Stimulated activated CD4-positive, alpha-beta T cell treated with anti-CD3 and anti-CD28 coated beads, Interleukin-2, amount 100 ng/mL, for 48 hours (primary cell): Measurements from ENCODE around the gene PCDHA12.
"Not testable (repeated sequence)": the region's sequence is repeated elsewhere in the genome, so short reads cannot be mapped to it uniquely, and the experiment has no call there.

Experiments used
- DNase-seq, 2 donors: peaks; one replicate each; pipeline ENCODE4 v3.0.0-alpha.2; 2020

Gene PCDHA12

DNA sequence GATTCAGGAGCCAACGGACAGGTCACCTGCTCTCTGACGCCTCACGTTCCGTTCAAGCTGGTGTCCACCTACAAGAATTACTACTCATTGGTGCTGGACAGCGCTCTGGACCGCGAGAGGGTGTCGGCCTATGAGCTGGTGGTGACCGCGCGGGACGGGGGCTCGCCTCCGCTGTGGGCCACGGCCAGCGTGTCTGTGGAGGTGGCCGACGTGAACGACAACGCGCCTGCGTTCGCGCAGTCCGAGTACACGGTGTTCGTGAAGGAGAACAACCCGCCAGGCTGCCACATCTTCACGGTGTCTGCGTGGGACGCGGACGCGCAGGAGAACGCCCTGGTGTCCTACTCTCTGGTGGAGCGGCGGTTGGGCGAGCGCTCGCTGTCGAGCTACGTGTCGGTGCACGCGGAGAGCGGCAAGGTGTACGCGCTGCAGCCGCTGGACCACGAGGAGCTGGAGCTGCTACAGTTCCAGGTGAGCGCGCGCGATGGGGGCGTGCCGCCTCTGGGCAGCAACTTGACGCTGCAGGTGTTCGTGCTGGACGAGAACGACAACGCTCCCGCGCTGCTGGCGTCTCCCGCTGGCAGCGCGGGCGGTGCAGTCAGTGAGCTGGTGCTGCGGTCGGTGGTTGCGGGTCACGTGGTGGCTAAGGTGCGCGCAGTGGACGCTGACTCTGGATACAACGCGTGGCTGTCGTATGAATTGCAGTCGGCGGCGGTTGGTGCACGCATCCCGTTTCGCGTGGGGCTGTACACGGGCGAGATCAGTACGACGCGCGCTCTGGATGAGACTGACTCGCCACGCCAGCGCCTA is 17.7 kb upstream of the PCDHA12 start:
- no peak for DNase-seq

DNA sequence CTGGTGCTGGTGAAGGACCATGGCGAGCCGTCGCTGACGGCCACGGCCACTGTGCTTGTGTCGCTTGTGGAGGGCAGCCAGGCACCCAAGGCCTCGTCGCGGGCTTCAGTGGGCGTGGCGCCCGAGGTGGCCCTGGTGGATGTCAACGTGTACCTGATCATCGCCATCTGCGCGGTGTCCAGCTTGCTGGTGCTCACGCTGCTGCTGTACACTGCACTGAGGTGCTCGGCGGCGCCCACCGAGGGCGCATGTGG is 17.2 kb upstream of the PCDHA12 start:
- no peak for DNase-seq

DNA sequence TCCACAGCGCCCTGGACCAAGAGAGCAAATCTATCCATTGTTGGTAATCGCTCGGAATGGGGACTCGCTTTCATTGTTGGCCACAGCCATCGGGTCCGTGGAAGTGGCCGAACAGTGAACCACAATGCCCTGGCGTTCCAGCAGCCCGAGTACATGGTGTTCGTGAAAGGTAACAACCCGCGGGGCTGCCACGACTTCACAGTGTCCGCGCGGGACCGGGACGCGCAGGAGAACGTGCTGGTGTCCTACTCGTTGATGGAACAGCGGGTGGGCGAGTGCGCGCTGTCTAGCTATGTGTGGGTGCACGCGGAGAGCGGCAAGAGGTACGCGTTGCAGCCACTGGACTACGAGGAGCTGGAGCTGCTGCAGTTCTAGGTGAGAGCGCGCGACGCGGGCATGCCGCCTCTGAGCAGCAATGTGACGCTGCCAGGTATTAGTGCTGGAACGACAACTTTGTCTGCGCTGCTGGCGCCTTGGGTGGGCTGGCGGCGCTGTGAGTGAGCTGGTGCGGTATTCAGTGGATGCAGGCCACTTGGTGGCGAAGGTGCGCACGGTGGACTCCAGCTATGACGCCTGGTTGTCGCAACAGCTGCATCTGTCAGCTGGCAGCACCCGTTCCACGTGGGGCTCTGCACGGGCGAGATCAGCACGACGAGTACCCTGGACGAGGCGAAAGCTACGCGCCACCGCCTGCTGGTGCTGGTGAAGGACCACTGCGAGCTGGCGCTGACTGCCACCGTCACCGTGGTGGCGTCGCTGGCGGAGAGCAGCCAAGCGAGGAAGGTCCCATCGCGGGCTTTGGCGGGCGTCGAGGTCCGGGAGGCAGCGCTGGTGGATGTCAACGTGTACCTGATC is 12.4 kb upstream of the PCDHA12 start:
- DNase-seq = no peak

DNA sequence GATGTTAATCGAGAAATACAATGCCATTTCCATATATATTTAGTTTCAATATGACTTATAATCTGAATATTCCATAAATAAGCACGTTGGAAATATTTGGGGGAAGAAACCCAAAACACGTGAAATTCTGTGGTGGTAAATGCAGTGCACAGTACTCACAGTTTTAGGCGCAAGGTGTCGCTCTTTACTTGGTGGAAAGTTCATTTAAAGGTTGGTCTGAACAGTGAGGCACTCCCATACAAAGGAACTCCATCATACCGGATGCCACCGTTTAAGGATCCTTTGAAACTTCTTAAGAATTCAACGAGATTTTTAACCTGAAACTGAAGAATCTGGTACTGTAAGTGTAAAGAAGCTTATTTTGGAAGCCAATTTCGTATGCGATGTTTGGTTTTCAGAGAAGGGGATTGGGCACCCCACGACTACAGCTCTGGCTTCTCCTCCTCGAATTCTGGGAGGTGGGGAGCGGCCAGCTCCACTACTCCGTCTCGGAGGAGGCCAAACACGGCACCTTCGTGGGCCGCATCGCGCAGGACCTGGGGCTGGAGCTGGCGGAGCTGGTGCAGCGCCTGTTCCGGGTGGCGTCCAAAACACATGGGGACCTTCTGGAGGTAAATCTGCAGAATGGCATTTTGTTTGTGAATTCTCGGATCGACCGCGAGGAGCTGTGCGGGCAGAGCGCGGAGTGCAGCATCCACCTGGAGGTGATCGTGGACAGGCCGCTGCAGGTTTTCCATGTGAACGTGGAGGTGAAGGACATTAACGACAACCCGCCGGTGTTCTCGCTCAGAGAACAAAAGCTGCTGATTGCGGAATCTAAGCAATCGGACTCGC is 6.2 kb upstream of the PCDHA12 start, which contains the start of gene PCDHA11:
TSS of gene PCDHA11 (plus strand) at position 237 of the 834 bp plus-strand sequence. CDS start at position 384, 147 bp downstream.
- no peak for DNase-seq

DNA sequence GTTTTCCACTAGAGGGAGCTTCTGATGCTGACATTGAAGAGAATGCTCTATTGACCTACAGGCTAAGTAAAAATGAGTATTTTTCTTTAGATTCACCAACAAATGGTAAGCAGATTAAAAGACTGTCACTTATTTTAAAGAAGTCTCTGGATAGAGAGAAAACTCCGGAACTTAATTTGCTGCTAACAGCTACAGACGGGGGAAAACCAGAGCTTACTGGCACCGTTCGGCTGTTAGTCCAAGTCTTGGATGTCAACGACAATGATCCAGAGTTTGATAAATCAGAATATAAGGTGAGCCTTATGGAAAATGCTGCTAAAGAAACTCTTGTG is 5.6 kb upstream of the PCDHA12 start:
- no peak for DNase-seq

DNA sequence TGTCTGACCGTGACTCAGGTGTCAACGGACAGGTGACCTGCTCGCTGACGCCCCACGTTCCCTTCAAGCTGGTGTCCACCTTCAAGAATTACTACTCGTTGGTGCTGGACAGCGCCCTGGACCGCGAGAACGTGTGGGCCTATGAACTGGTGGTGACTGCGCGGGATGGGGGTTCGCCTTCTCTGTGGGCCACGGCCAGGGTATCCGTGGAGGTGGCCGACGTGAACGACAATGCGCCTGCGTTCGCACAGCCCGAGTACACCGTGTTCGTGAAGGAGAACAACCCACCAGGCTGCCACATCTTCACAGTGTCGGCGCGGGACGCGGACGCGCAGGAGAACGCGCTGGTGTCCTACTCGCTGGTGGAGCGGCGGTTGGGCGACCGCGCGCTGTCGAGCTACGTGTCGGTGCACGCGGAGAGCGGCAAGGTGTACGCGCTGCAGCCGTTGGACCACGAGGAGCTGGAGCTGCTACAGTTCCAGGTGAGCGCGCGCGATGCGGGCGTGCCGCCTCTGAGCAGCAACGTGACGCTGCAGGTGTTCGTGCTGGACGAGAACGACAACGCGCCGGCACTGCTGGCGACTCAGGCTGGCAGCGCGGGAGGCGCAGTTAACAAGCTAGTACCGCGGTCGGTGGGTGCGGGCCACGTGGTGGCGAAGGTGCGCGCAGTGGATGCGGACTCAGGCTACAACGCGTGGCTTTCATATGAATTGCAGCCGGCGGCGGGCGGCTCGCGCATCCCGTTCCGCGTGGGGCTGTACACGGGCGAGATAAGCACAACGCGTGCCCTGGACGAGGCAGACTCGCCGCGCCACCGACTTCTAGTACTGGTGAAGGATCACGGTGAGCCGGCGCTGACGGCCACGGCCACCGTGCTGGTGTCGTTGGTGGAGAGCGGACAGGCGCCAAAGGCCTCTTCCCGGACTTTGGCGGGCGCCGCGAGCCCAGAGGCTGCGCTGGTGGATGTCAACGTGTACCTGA is 4.6 kb upstream of the PCDHA12 start:
- no peak for DNase-seq

DNA sequence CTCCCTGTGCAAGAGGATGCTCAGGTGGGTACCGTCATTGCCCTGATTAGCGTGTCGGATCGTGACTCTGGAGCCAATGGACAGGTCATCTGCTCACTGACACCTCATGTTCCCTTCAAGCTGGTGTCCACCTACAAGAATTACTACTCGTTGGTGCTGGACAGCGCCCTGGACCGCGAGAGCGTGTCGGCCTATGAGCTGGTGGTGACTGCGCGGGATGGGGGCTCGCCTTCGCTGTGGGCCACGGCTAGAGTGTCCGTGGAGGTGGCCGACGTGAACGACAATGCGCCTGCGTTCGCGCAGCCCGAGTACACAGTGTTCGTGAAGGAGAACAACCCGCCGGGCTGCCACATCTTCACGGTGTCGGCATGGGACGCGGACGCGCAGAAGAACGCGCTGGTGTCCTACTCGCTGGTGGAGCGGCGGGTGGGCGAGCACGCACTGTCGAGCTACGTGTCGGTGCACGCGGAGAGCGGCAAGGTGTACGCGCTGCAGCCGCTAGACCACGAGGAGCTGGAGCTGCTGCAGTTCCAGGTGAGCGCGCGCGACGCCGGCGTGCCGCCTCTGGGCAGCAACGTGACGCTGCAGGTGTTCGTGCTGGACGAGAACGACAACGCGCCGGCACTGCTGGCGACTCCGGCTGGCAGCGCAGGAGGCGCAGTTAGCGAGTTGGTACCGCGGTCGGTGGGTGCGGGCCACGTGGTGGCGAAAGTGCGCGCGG is 1.6 kb downstream of the PCDHA12 start:
- not testable (repeated sequence) for DNase-seq

DNA sequence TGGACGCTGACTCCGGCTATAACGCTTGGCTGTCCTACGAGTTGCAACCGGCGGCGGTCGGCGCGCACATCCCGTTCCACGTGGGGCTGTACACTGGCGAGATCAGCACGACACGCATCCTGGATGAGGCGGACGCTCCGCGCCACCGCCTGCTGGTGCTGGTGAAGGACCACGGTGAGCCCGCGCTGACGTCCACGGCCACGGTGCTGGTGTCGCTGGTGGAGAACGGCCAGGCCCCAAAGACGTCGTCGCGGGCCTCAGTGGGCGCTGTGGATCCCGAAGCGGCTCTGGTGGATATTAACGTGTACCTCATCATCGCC is 2.1 kb downstream of the PCDHA12 start:
- no peak for DNase-seq

DNA sequence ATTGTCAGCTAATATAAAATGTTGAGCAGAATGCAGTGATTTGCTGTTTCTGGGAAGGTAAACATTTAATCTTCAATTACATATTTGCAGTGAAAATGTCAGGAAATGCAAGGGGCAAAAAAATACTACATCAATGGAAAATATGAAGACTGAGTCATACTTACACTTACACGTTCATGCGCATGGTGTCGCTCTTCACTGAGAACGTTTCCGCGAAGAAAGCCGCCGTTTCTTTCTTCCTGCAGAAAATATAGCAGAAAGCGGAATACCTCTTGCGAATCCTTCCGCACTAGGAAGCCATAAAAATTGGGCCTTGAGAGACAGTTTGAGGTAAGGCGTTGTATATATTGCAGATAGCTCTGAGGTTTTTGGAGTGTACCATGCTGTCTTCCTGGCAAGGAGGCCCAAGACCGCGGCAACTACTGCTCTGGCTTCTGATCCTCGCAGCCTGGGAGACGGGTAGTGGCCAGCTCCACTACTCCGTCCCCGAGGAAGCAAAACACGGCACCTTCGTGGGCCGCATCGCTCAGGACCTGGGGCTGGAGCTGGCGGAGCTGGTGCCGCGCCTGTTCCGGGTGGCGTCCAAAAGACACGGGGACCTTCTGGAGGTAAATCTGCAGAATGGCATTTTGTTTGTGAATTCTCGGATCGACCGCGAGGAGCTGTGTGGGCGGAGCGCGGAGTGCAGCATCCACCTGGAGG is 6.9 kb downstream of the PCDHA12 start, which contains the start of gene PCDHA13:
TSS of gene PCDHA13 (plus strand) at position 236 of the 702 bp plus-strand sequence. CDS start at position 381, 145 bp downstream.
- no peak for DNase-seq

DNA sequence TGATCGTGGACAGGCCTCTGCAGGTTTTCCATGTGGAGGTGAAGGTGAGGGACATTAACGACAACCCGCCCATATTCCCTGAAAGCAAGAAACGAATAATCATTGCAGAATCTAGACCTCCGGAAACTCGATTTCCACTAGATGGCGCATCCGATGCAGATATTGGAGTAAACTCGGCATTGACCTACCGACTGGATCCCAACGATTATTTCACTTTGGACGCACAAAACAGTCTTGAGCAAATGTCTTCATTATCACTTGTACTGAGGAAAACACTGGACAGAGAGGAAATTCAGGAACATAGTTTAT is 7.4 kb downstream of the PCDHA12 start:
- no peak for DNase-seq

DNA sequence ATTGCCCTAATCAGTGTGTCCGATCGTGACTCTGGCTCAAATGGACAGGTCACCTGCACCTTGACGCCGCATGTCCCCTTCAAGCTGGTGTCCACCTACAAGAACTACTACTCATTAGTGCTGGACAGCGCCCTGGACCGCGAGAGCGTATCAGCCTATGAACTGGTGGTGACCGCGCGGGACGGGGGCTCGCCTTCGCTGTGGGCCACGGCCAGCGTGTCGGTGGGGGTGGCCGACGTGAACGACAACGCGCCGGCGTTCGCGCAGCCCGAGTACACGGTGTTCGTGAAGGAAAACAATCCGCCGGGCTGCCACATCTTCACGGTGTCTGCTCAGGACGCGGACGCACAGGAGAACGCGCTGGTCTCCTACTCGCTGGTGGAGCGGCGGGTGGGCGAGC is 8.3 kb downstream of the PCDHA12 start:
- no peak for DNase-seq

DNA sequence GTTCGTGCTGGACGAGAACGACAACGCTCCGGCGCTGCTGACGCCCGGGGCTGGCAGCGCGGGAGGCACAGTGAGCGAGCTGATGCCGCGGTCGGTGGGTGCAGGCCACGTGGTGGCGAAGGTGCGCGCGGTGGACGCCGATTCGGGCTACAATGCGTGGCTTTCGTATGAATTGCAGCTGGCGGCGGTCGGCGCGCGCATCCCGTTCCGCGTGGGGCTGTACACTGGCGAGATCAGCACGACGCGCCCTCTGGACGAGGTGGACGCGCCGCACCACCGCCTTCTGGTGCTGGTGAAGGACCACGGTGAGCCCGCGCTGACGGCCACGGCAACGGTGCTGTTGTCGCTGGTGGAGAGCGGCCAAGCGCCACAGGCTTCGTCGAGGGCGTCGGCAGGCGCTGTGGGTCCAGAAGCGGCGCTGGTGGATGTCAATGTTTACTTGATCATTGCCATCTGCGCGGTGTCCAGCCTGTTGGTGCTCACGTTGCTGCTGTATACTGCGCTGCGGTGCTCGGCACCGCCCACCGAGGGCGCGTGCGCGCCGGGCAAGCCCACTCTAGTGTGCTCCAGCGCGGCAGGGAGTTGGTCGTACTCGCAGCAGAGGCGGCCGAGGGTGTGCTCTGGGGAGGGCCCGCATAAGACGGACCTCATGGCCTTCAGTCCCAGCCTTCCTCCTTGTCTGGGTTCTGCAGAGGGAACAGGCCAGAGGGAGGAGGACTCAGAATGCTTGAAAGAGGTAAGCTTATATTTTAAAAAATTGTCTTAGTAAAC is 9.0 kb downstream of the PCDHA12 start:
- DNase-seq = no peak

DNA sequence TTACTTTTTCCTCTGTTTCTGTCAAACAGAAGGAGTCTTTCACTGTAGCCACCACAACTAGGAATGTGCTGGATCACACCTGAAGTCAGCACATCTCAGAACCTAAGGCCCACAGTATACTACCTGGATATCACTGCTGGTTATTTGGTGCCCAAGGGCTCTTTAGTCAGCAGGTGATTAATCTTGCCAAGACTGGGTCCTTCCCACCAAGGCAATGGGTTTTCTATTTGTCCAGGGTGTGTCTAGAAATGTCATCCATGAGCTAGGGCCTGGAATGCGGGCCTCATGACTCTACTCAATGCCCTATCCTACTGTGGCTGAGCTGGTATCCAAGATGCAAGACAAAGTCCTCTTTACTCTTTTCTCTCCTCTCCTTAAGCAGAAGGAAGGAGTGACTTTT is 41.2 kb downstream of the PCDHA12 start:
- no peak for DNase-seq

DNA sequence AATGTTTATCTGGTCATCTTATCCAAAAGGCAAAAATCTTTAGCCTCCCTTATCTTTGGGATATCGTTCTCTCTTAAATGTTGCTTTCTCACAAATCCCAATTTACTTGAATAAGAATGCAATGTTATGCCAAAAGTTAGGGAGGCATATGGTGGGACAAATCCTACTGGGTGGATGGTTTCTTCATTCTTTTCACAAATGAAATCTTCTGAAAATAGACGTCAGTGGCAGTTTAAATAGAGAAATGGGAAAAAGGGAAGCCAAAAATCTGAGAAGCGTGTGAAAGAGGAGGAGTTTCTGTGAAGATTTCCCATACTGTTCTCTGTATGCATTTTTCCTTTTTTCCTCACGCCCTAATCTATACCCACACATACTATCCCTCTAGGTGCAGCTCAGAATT is 48.5 kb downstream of the PCDHA12 start:
- no peak for DNase-seq

DNA sequence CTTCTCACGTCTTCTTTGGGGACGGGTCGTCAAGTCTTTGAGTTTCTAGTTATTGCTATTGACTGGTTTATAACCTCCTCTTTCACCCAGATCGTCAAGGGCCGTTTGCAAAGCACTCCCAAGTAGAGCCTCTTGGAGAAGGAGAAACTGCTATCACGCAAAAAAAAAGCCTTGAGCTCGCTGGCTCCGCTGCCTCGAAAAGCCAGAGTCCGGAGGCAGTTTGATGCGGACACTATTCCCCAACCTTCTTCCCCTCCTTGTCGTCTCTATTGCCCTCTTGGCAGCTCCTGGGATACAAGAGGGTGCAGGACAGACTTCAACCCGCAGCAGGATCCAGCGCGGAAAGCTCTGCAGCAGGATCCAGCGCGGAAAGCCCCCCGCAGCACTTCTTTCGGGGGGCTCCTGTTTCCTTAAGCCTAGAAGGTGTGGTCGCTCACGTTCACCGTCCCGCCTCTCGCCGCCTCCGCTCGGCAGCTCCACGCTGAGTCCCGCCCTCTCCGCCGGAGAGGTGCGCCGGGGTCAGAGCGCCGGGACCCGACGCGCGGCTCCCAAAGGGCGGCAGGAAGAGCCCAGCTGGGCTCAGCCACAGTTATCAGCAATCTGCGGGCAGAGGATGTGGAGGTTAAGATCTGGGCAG is 50.8 kb downstream of the PCDHA12 start, which contains the start of gene PCDHAC1:
TSS of gene PCDHAC1 (plus strand) at position 494 of the 637 bp plus-strand sequence. CDS start 594 bp downstream, outside the sequence.
- DNase-seq = no peak

DNA sequence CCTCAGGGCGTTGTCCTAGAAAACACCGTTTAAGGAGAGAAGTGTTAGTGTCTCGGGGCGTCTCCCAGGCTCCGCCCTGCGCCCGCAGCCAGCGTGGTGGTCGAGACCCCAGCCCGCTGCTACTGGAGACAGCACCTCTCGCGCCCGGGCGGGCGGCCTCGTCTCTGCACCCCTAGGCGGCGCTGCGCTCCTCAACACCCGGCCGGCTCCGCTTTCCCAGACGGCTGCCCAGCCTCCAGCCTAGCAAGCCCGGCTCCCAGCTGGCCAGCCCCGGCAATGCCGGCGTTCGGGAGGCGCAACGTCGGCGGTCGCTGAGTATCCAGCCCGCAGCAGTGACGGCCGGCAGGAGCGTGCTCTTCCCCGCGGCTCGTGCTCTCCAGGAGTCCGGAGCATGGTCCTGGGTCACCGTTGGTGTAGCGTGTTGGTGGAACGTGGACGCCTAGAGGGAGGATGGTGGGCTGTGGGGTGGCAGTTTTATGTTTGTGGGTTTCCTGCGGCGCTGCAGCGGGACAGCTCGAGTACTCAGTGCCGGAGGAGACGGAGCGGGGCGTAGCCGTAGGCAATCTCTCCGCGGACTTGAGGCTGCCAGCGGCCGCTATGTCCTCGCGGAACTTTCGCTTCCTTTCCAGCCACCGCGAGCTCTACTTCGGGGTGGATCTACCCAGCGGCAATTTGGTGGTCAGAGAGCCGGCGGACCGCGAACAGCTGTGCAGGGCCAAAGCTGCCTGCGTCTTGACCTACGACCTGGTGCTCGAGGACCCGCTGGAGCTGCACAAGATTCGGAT is 51.5 kb downstream of the PCDHA12 start:
- peak; percentile 24 to 38 for DNase-seq

DNA sequence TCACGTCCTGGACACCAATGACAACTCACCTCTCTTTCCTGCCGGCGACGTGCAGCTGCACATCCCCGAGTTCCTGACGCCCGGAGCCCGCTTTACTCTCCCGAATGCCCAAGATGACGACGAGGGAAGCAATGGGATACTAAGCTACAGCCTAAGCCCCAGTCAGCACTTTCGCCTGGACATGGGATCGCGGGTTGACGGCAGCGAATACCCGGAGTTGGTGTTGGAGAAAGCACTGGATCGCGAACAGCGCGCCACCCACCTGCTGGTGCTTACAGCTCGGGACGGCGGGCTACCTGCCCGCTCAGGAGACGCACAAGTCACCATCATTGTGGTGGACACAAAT is 52.1 kb downstream of the PCDHA12 start:
- DNase-seq = no peak
